IMR-90 (cell line): Measurements from ENCODE around the gene NME7. TPM values are rescaled to one million over a fixed set of nuclear protein-coding genes. Genes with fewer than 3 reads are reported as not detected.

ENCODE experiments used
- CHD1 ChIP-seq: IDR thresholded peaks from 2 replicates; pipeline ENCODE4 v1.6.1; 2012; ENCODE audit warnings: low read depth, low read length, improper control_type of control experiment
- SMC3 ChIP-seq: fragments of 150-350 bp; IDR thresholded peaks from 2 replicates; pipeline ENCODE4 v1.6.1; 2016; ENCODE audit warnings: low read depth, mild to moderate bottlenecking, antibody characterized with exemption, low read length, moderate library complexity
- polyA plus RNA-seq, 3 experiments: library from polyadenylated mRNA; depleted of rRNA; stranded (reverse); fragments of >200 nt; gene quantifications; 2 replicates each; pipeline ENCODE4 v1.2.3, GENCODE V29; 2012; ENCODE audit warnings: low replicate concordance in 1 of 3
- total RNA-seq: library from RNA; depleted of rRNA; stranded (reverse); fragments of >200 nt; gene quantifications from 2 replicates; pipeline ENCODE4 v1.2.3, GENCODE V29; 2012
- TF ChIP-seq, protein P1 (sequence below): conservative IDR thresholded peaks from 2 replicates; pipeline ENCODE4 v1.5.1; 2012; ENCODE audit warnings: mild to moderate bottlenecking, low read depth, low read length, improper control_type of control experiment
- TF ChIP-seq, protein P2 (sequence below): fragments of 150-350 bp; IDR thresholded peaks from 2 replicates; pipeline ENCODE4 v1.6.1; 2017; ENCODE audit warnings: mild to moderate bottlenecking, antibody characterized with exemption, low read length, low read depth

The NME7 gene
- total and polyA plus RNA-seq, 2 of the 4 experiments (the other 2 are of a cell fraction), result 18.3 to 22.4 TPM

DNA sequence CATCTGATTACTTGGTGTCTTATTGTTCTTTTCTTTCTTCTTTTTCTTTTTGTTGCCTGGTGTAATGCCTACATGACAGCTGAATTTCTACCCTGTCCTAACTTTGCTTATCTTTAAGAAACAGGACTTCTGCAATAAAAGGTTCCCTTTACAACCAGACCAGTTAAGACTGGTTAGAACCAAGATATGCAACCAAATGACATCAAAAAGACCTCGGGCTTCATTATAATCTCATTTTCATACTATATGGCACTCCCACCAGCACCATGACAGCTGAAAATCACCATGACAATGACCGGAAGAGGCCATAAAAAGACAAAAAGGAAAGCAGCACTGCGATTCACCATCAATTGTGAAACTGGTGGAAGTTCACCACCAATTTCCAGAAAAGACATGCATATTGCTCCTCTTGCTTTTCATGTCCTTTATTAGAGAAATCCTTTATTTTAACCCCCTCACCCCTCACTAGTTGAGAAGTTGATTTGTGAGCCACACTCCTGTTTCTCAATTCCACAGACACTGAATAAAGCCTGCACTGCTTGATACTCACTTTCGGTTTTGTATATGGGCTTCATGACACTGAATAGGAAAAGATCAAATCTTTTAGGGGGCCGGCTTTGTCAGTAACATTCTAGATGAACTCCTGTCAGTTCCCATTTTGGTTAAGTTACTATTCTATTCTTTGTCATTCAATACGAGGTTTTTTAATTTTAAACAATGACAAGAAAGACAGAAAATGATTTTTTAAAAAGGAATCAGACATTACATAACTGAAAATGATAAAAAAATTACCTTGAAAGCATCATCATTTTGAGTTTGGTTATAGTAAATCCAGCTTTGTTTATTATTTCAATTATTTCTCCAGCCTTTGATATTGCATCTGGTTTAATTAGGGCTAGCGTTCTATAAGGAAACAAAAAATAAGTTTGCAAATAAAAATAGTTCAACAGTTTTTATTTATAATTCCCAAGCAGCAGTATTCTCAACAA lies 58.1 kb downstream of the NME7 start (continued):
- TF ChIP-seq, protein P1, sequence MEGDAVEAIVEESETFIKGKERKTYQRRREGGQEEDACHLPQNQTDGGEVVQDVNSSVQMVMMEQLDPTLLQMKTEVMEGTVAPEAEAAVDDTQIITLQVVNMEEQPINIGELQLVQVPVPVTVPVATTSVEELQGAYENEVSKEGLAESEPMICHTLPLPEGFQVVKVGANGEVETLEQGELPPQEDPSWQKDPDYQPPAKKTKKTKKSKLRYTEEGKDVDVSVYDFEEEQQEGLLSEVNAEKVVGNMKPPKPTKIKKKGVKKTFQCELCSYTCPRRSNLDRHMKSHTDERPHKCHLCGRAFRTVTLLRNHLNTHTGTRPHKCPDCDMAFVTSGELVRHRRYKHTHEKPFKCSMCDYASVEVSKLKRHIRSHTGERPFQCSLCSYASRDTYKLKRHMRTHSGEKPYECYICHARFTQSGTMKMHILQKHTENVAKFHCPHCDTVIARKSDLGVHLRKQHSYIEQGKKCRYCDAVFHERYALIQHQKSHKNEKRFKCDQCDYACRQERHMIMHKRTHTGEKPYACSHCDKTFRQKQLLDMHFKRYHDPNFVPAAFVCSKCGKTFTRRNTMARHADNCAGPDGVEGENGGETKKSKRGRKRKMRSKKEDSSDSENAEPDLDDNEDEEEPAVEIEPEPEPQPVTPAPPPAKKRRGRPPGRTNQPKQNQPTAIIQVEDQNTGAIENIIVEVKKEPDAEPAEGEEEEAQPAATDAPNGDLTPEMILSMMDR, result no peak
- no peak for TF ChIP-seq CHD1
- TF ChIP-seq, protein P2, sequence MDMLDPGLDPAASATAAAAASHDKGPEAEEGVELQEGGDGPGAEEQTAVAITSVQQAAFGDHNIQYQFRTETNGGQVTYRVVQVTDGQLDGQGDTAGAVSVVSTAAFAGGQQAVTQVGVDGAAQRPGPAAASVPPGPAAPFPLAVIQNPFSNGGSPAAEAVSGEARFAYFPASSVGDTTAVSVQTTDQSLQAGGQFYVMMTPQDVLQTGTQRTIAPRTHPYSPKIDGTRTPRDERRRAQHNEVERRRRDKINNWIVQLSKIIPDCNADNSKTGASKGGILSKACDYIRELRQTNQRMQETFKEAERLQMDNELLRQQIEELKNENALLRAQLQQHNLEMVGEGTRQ, result no peak
- TF ChIP-seq SMC3, result no peak
